Peyer's patch (tissue), 4 donors: ENCODE results near the gene RBM20. TPM values are rescaled to one million over a fixed set of nuclear protein-coding genes. Genes with fewer than 3 reads are reported as not detected.

ENCODE experiments used
- DNase-seq, 3 donors: peaks; one replicate each; pipeline ENCODE4 v3.0.0-alpha.2; 2017 to 2019
- H3K27ac ChIP-seq, 4 donors: fragments of 200-600 bp; sonication (generic); one replicate each; pipeline ENCODE4 v1.5.1; 2016 to 2019
- H3K27me3 ChIP-seq, 2 donors: fragments of 200-600 bp; sonication (generic); one replicate each; pipeline ENCODE4 v1.5.1; 2019
- H3K36me3 ChIP-seq, 3 donors: fragments of 200-600 bp; sonication (generic); one replicate each; pipeline ENCODE4 v1.5.1; 2016 to 2019
- H3K4me1 ChIP-seq, 4 donors: fragments of 200-600 bp; sonication (generic); one replicate each; pipeline ENCODE4 v1.5.1; 2016 to 2019
- H3K4me3 ChIP-seq, 4 donors: fragments of 200-600 bp; sonication (generic); 1 replicate in 3 of 4; 2 replicates in 1 of 4; pipeline ENCODE4 v1.5.1; 2016 to 2019; ENCODE audit warnings: mild to moderate bottlenecking in 1 of 4
- H3K9me3 ChIP-seq, 4 donors: fragments of 200-600 bp; sonication (generic); one replicate each; pipeline ENCODE4 v1.5.1; 2016 to 2019; ENCODE audit warnings: mild to moderate bottlenecking in 1 of 4
- CTCF ChIP-seq, 6 experiments: fragments of 450-650 bp in 4 of 6; fragments of 200-600 bp in 2 of 6; sonication (generic) in 1 of 6; IDR thresholded peaks; one replicate each; pipeline ENCODE4 v1.5.1; 2017 to 2019; ENCODE audit warnings: antibody characterized with exemption in 6 of 6, mild to moderate bottlenecking in 3 of 6, moderate library complexity in 1 of 6
- POLR2A ChIP-seq, 2 donors: fragments of 450-650 bp; IDR thresholded peaks; one replicate each; pipeline ENCODE4 v1.5.1; 2017; ENCODE audit warnings: antibody characterized with exemption in 2 of 2, mild to moderate bottlenecking in 2 of 2, moderate library complexity in 2 of 2
- small RNA-seq, 2 donors: library from RNA; depleted of rRNA; stranded (forward); fragments of <200 nt; gene quantifications; one replicate each; pipeline ENCODE3, GENCODE V24; 2016
- total RNA-seq, 4 donors: library from RNA; depleted of rRNA; stranded (reverse); fragments of >200 nt; gene quantifications; one replicate each; pipeline ENCODE4 v1.1.0, GENCODE V29; 2016

RBM20 gene
- total RNA-seq, 4 donors from 2014 or later: 0.80 to 4.1 (median 1.2) TPM

- H3K4me1 ChIP-seq: peaks cover 0 to 41% (median 10%) of the 10 kb centered on the region in 4 donors
- H3K4me3 ChIP-seq: no peak overlapping the region
- H3K9me3 ChIP-seq: no peaks in the 10 kb centered on the region
- DNase-seq: no peak
- H3K27me3 ChIP-seq: no peaks in the 10 kb centered on the region
- TF ChIP-seq POLR2A (IDR thresholded peaks at IDR 0.05) (no peak), CTCF (IDR thresholded peaks at IDR 0.05) (no peak)
- no peak overlapping the region for H3K27ac ChIP-seq
- H3K36me3 ChIP-seq: peaks cover 0 to 90% (median 0%) of the 10 kb centered on the region in 3 donors
These were observed 237.1 kb downstream of the RBM20 start for GRCh38 chr10:110881247-110881646.

GRCh38 chr10:110881905-110882304, 237.8 kb downstream of the RBM20 start:
- Histone ChIP-seq H3K36me3 (peaks cover 0 to 90% (median 0%) of the 10 kb centered on the region in 3 donors), H3K4me1 (peaks cover 0 to 40% (median 10%) of the 10 kb centered on the region in 4 donors), H3K27me3 (no peaks in the 10 kb centered on the region), H3K27ac (no peak overlapping the region), H3K4me3 (no peak overlapping the region), H3K9me3 (no peaks in the 10 kb centered on the region)
- no peak for TF ChIP-seq CTCF (IDR thresholded peaks at IDR 0.05)
- no peak for TF ChIP-seq POLR2A (IDR thresholded peaks at IDR 0.05)
- DNase-seq: no peak

- Histone ChIP-seq H3K27ac (no peak overlapping the region), H3K9me3 (no peaks in the 10 kb centered on the region), H3K27me3 (no peaks in the 10 kb centered on the region), H3K4me1 (peaks cover 0 to 32% (median 10%) of the 10 kb centered on the region in 4 donors), H3K4me3 (no peak overlapping the region), H3K36me3 (peaks cover 0 to 92% (median 0%) of the 10 kb centered on the region in 3 donors)
- TF ChIP-seq CTCF (IDR thresholded peaks at IDR 0.05) (no peak), POLR2A (IDR thresholded peaks at IDR 0.05) (no peak)
- DNase-seq: no peak
These were observed 239.8 kb downstream of the RBM20 start for GRCh38 chr10:110883924-110884323.

GRCh38 chr10:110885932-110886674, 242.0 kb downstream of the RBM20 start:
- no peak for TF ChIP-seq POLR2A (IDR thresholded peaks at IDR 0.05)
- no peak for TF ChIP-seq CTCF (IDR thresholded peaks at IDR 0.05)
- no peak for DNase-seq
- Histone ChIP-seq H3K36me3 (peaks cover 0 to 98% (median 0%) of the 10 kb centered on the region in 3 donors), H3K27ac (no peak overlapping the region), H3K4me1 (peaks cover 0 to 20% (median 8%) of the 10 kb centered on the region in 4 donors), H3K9me3 (no peaks in the 10 kb centered on the region), H3K27me3 (no peaks in the 10 kb centered on the region), H3K4me3 (no peak overlapping the region)

GRCh38 chr10:110887560-110887959, 243.4 kb downstream of the RBM20 start:
- no peak overlapping the region for H3K27ac ChIP-seq
- no peak overlapping the region for H3K4me3 ChIP-seq
- peaks cover 0 to 14% (median 5%) of the 10 kb centered on the region in 4 donors for H3K4me1 ChIP-seq
- peaks cover 0 to 97% (median 0%) of the 10 kb centered on the region in 3 donors for H3K36me3 ChIP-seq
- no peak for TF ChIP-seq POLR2A (IDR thresholded peaks at IDR 0.05)
- TF ChIP-seq CTCF (IDR thresholded peaks at IDR 0.05): no peak
- DNase-seq: no peak
- H3K9me3 ChIP-seq: no peaks in the 10 kb centered on the region
- H3K27me3 ChIP-seq: no peaks in the 10 kb centered on the region

Small RNAs within 50 kb of the gene (small RNA-seq; reads per million reads assigned to genes)
- gene RF00019 (0 reads per million in 2 donors), gene RN7SKP288 (0 reads per million in 2 donors), gene RNA5SP327 (0 reads per million in 2 donors)

Other genes with a start within 250 kb of the RBM20 start
- gene DUSP5, start 146.4 kb upstream of the RBM20 start, total RNA-seq: 10 to 100 TPM; 22.1 to 33.8 (median 26.3) TPM
- 10 to 100 TPM; 21.9 to 37.1 (median 33.0) TPM for gene SMC3, start 76.6 kb upstream of the RBM20 start, total RNA-seq
- gene PDCD4, start 227.6 kb downstream of the RBM20 start, total RNA-seq: 100 to 1,000 TPM; 301 to 538 (median 330) TPM